HepG2 (cell line): Measurements from ENCODE around the gene RBM34. TPM values are rescaled to one million over a fixed set of nuclear protein-coding genes. Genes with fewer than 3 reads are reported as not detected.

ENCODE experiments used
- ATAC-seq: fragments of 200-7000 bp; cut with Tn5 transposase; 3 replicates; pipeline ENCODE4 v1.9.1; 2020; ENCODE audit warnings: mild to moderate bottlenecking, moderate library complexity
- BruUV-seq: library from RNA; stranded (reverse); fragments of 400-500 nt; replicated peaks from 2 replicates; lab custom pipeline; 2021; lab: Mats Ljungman, UMichigan
- CTCF ChIA-PET: fragments of 300-600 bp; formaldehyde crosslinking; extraction: SDS; loops from one replicate; lab custom pipeline; 2021; ENCODE audit warnings: low total read pairs, inconsistent platforms, low intra/inter-chr PET ratio; lab: Yijun Ruan, JAX
- POLR2A ChIA-PET: fragments of 350-600 bp; sonication (Branson Sonifier 250); formaldehyde crosslinking; loops from one replicate; lab custom pipeline; 2020; ENCODE audit warnings: antibody characterized with exemption, inconsistent platforms; lab: Yijun Ruan, JAX
- DNase-seq: peaks from one replicate; pipeline ENCODE4 v3.0.0-alpha.2; 2015; ENCODE audit warnings: low spot score
- FAIRE-seq: peaks from 3 replicates; lab custom pipeline; 2011; peaks lifted over from hg19 to GRCh38; lab: Jason Lieb, UNC
- H2AFZ ChIP-seq: one replicate; pipeline ENCODE4 v1.6.1; 2011; ENCODE audit warnings: low read length, inconsistent platforms
- H3K27ac ChIP-seq: fragments of 300-600 bp; 3 replicates; pipeline ENCODE4 v1.8.0; 2011; ENCODE audit warnings: mixed run types, mild to moderate bottlenecking, mixed read lengths, low read length, inconsistent platforms; ENCODE audit not compliant: insufficient read depth; ENCODE audit errors: extremely low read length
- H3K27me3 ChIP-seq, 2 experiments: fragments of 200-600 bp in 1 of 2; 2 replicates in 1 of 2; 3 replicates in 1 of 2; pipeline versions ENCODE4 v1.6.0 to v1.8.0; 2011; ENCODE audit warnings: low read length in 2 of 2, mild to moderate bottlenecking in 2 of 2, moderate library complexity in 2 of 2, inconsistent platforms in 1 of 2; ENCODE audit not compliant: insufficient read depth in 2 of 2, control insufficient read depth in 1 of 2
- H3K36me3 ChIP-seq, 2 experiments: fragments of 200-600 bp in 1 of 2; replicated peaks in 1 of 2; 2 replicates in 1 of 2; 3 replicates in 1 of 2; pipeline versions ENCODE4 v1.5.1 to v1.8.0; 2011; ENCODE audit warnings: low read length in 2 of 2, inconsistent platforms in 1 of 2; ENCODE audit not compliant: insufficient read depth in 2 of 2, control insufficient read depth in 1 of 2
- H3K4me1 ChIP-seq: 2 replicates; pipeline ENCODE4 v1.5.1; 2012; ENCODE audit warnings: low read length, inconsistent platforms; ENCODE audit not compliant: insufficient read depth
- H3K4me2 ChIP-seq: 2 replicates; pipeline ENCODE4 v1.6.0; 2011; ENCODE audit warnings: low read depth, low read length, inconsistent platforms
- H3K4me3 ChIP-seq, 3 experiments: fragments of 200-600 bp in 1 of 3; sonication (generic), shearing (Covaris generic) in 1 of 3; replicated peaks in 1 of 3; 2 replicates each; pipeline ENCODE4 v1.5.1; 2011 to 2016; ENCODE audit warnings: low read length in 3 of 3, inconsistent platforms in 2 of 3, low read depth in 2 of 3, mild to moderate bottlenecking in 2 of 3, control low read depth in 1 of 3, mixed read lengths in 1 of 3; ENCODE audit not compliant: insufficient read depth in 1 of 3
- H3K79me2 ChIP-seq: one replicate; pipeline ENCODE4 v1.6.1; 2011; ENCODE audit warnings: low read length, inconsistent platforms; ENCODE audit not compliant: insufficient read depth
- H3K9ac ChIP-seq: 2 replicates; pipeline ENCODE4 v1.6.0; 2011; ENCODE audit warnings: mild to moderate bottlenecking, low read depth, low read length, inconsistent platforms; ENCODE audit not compliant: insufficient read depth
- H3K9me3 ChIP-seq: 2 replicates; pipeline ENCODE4 v1.5.1; 2012; ENCODE audit warnings: mild to moderate bottlenecking, low read length
- H4K20me1 ChIP-seq: 2 replicates; pipeline ENCODE4 v1.6.0; 2011; ENCODE audit warnings: inconsistent platforms, mild to moderate bottlenecking, low read length, moderate library complexity; ENCODE audit not compliant: insufficient read depth
- MXD4 ChIP-seq: IDR thresholded peaks from 2 replicates; pipeline ENCODE4 v1.6.1; 2016; ENCODE audit warnings: mild to moderate bottlenecking, missing biosample characterization, missing genetic modification reagents
- POLR2G ChIP-seq: fragments of 200-400 bp; formaldehyde crosslinking; IDR thresholded peaks from 2 replicates; pipeline ENCODE4 v1.6.1; 2018; ENCODE audit warnings: mild to moderate bottlenecking, low read depth, low read length, moderate library complexity
- RBM22 ChIP-seq: fragments of 200-400 bp; formaldehyde crosslinking; optimal IDR thresholded peaks from 2 replicates; pipeline ENCODE3; 2017; ENCODE audit warnings: mild to moderate bottlenecking, low read length, moderate library complexity
- SRY ChIP-seq: sonication (generic); formaldehyde crosslinking; IDR thresholded peaks from 2 replicates; pipeline ENCODE4 v1.8.0; 2022; ENCODE audit warnings: mild to moderate bottlenecking, missing genetic modification reagents
- SYNCRIP ChIP-seq: fragments of 200-400 bp; formaldehyde crosslinking; IDR thresholded peaks from 2 replicates; pipeline ENCODE4 v1.6.1; 2018; ENCODE audit warnings: mild to moderate bottlenecking, low read depth, low read length; ENCODE audit not compliant: insufficient read depth
- ZNF775 ChIP-seq: sonication (generic); formaldehyde crosslinking; IDR thresholded peaks from 2 replicates; pipeline ENCODE4 v1.4.0; 2020; ENCODE audit warnings: missing genetic modification reagents, mild to moderate bottlenecking, moderate library complexity, borderline replicate concordance
- ZNF850 ChIP-seq: sonication (generic); formaldehyde crosslinking; conservative IDR thresholded peaks from 2 replicates; pipeline ENCODE4 v1.9.0; 2021; ENCODE audit warnings: mild to moderate bottlenecking, missing genetic modification reagents
- WGBS: methylation state at CpG from one replicate; pipeline ENCODE4 v1.1.6; 2017; ENCODE audit warnings: low lambda C conversion rate; 5-methylcytosine and 5-hydroxymethylcytosine counted together
- in situ Hi-C: cut with HindIII; loops from 2 replicates; pipeline ENCODE4 v1.10.0; 2017; ENCODE audit warnings: low pct_unique_long_range_greater_than_20kb; ENCODE audit not compliant: extremely low pct_ligation_motif_present
- intact Hi-C: fragments of 100-400 bp; cut with micrococcal nuclease; formaldehyde crosslinking; loops from one replicate; pipeline ENCODE4 v1.10.0; 2022; ENCODE audit not compliant: unreplicated experiment
- polyA plus RNA-seq, 8 experiments: library from polyadenylated mRNA; depleted of rRNA in 3 of 8; stranded (reverse) in 7 of 8; unstranded in 1 of 8; fragments of >200 nt; fragmentation: Illumina TruSeq in 4 of 8; extraction: Trizol in 4 of 8; gene quantifications; 2 replicates each; pipeline versions ENCODE4 v1.2.1 to v1.2.3, GENCODE V29; 2011 to 2016; ENCODE audit warnings: low read depth in 4 of 8, missing spikeins in 1 of 8, mixed read lengths in 1 of 8; ENCODE audit not compliant: insufficient read depth in 1 of 8
- total RNA-seq, 5 experiments: library from RNA; depleted of rRNA; stranded (reverse); fragments of >200 nt; fragmentation: Illumina TruSeq; extraction: Trizol; gene quantifications; 2 replicates each; pipeline ENCODE4 v1.2.3, GENCODE V29; 2016; ENCODE audit warnings: low read depth in 1 of 5
- TF ChIP-seq, protein P1 (sequence below), 2 experiments: IDR thresholded peaks; 2 replicates each; pipeline ENCODE4 v1.6.1; 2011 to 2012; ENCODE audit warnings: low read length in 2 of 2, borderline replicate concordance in 1 of 2, low read depth in 1 of 2, mild to moderate bottlenecking in 1 of 2, moderate library complexity in 1 of 2
- TF ChIP-seq, protein P2 (sequence below): sonication (generic); formaldehyde crosslinking; conservative IDR thresholded peaks from 2 replicates; pipeline ENCODE4 v1.4.0; 2020; ENCODE audit warnings: missing genetic modification reagents
- TF ChIP-seq, protein P3 (sequence below): sonication (generic); formaldehyde crosslinking; IDR thresholded peaks from 2 replicates; pipeline ENCODE4 v1.4.0; 2020; ENCODE audit warnings: missing genetic modification reagents

The RBM34 gene
- total and polyA plus RNA-seq, 2 of the 13 experiments (the other 11 are each of a cell fraction or from before 2014, with no cell fraction given), result 34.7 to 73.0 TPM

DNA sequence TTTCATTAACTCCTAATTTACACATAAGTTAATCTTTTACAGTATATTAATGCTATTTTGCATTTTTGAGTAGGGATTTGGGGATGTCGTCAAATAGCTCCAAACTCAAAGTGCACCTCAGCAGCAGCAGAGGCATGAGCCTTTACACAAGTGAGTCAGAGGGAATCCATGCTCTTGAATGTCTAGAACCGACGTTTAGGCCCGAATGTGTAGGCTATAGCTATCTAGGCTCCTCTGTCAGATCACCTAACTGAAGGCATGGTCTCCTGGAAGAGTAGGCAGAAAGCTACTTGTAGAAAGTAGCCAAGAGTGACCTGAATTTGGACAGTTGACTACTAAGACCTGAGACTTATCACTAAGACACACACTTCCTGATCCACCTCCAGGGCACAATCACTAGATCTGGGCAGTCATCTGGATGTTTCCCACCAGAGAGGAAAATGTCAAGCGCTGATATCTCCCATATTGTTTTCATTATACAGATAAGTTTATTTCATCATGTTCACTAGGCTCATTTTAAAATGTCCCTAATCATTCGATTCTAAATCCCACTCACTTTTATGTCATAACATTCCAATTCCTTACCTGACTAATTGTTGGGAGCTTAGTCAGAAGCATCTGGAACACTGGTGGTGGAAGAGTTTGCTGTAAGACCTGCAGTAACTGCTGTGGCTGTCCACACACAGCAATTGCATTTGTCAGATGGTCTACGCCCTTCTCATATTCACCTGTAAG lies 47.7 kb downstream of the RBM34 start:
- Histone ChIP-seq H3K4me3 (no peak overlapping the region), H4K20me1 (peaks cover 68% of the 10 kb centered on the region), H3K27ac (no peak overlapping the region), H3K36me3 (peaks cover 23 to 87% of the 10 kb centered on the region in 2 experiments), H2AFZ (no peak overlapping the region), H3K9me3 (no peaks in the 10 kb centered on the region), H3K27me3 (no peaks in the 10 kb centered on the region), H3K4me1 (peaks cover 9% of the 10 kb centered on the region; the same call in 1 of the 2 replicates), H3K4me2 (no peak overlapping the region), H3K79me2 (peaks cover 44% of the 10 kb centered on the region), H3K9ac (no peak overlapping the region)
- no peak for FAIRE-seq
- intact Hi-C loops, result no loop called here
- no peak for DNase-seq
- BruUV-seq, result TSS peak; percentile 1
- WGBS, result 97% methylated on average over 7 of the region's 7 CpGs
- in situ Hi-C loops, result no loop called here
- TF ChIP-seq, protein P1, sequence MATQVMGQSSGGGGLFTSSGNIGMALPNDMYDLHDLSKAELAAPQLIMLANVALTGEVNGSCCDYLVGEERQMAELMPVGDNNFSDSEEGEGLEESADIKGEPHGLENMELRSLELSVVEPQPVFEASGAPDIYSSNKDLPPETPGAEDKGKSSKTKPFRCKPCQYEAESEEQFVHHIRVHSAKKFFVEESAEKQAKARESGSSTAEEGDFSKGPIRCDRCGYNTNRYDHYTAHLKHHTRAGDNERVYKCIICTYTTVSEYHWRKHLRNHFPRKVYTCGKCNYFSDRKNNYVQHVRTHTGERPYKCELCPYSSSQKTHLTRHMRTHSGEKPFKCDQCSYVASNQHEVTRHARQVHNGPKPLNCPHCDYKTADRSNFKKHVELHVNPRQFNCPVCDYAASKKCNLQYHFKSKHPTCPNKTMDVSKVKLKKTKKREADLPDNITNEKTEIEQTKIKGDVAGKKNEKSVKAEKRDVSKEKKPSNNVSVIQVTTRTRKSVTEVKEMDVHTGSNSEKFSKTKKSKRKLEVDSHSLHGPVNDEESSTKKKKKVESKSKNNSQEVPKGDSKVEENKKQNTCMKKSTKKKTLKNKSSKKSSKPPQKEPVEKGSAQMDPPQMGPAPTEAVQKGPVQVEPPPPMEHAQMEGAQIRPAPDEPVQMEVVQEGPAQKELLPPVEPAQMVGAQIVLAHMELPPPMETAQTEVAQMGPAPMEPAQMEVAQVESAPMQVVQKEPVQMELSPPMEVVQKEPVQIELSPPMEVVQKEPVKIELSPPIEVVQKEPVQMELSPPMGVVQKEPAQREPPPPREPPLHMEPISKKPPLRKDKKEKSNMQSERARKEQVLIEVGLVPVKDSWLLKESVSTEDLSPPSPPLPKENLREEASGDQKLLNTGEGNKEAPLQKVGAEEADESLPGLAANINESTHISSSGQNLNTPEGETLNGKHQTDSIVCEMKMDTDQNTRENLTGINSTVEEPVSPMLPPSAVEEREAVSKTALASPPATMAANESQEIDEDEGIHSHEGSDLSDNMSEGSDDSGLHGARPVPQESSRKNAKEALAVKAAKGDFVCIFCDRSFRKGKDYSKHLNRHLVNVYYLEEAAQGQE (IDR thresholded peaks at IDR 0.05; ENCODE audit: borderline replicate concordance in 1 of 2, low read depth in 1 of 2, low read length in 2 of 2), result no peak
- TF ChIP-seq SYNCRIP (no peak), ZNF850 (no peak), ZNF775 (CRISPR knock-in tag) (no peak), POLR2G (0 out of 2 replicates have a peak, but pooled peaks have one; percentile 23), MXD4 (CRISPR knock-in tag) (no peak), RBM22 (peak; percentile 38), SRY (CRISPR knock-in tag) (no peak)
- TF ChIP-seq, protein P2, sequence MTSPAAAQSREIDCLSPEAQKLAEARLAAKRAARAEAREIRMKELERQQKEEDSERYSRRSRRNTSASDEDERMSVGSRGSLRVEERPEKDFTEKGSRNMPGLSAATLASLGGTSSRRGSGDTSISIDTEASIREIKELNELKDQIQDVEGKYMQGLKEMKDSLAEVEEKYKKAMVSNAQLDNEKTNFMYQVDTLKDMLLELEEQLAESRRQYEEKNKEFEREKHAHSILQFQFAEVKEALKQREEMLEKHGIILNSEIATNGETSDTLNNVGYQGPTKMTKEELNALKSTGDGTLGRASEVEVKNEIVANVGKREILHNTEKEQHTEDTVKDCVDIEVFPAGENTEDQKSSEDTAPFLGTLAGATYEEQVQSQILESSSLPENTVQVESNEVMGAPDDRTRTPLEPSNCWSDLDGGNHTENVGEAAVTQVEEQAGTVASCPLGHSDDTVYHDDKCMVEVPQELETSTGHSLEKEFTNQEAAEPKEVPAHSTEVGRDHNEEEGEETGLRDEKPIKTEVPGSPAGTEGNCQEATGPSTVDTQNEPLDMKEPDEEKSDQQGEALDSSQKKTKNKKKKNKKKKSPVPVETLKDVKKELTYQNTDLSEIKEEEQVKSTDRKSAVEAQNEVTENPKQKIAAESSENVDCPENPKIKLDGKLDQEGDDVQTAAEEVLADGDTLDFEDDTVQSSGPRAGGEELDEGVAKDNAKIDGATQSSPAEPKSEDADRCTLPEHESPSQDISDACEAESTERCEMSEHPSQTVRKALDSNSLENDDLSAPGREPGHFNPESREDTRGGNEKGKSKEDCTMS (CRISPR knock-in tag), result no peak
- TF ChIP-seq, protein P3, sequence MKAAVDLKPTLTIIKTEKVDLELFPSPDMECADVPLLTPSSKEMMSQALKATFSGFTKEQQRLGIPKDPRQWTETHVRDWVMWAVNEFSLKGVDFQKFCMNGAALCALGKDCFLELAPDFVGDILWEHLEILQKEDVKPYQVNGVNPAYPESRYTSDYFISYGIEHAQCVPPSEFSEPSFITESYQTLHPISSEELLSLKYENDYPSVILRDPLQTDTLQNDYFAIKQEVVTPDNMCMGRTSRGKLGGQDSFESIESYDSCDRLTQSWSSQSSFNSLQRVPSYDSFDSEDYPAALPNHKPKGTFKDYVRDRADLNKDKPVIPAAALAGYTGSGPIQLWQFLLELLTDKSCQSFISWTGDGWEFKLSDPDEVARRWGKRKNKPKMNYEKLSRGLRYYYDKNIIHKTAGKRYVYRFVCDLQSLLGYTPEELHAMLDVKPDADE (CRISPR knock-in tag), result no peak
- CTCF ChIA-PET, result no interaction called here
- POLR2A ChIA-PET, result interaction anchor here (2.2 kb wide), 1 partner anchor 15 kb away, joined by 7 read pairs; the partner anchor contains the start of gene TOMM20
- no peak for ATAC-seq
